Right cardiac atrium (tissue), 5 donors: ENCODE measurements around the gene MED27. TPM values are rescaled to one million over a fixed set of nuclear protein-coding genes. Genes with fewer than 3 reads are reported as not detected.

ENCODE experiments used
- ATAC-seq, 2 donors: fragments of 200-7000 bp; cut with Tn5 transposase; one replicate each; pipeline versions ENCODE4 v1.8.0 to v1.9.1; 2020; ENCODE audit warnings: moderate library complexity in 2 of 2, mild to moderate bottlenecking in 1 of 2
- DNase-seq, 3 donors: peaks; one replicate each; pipeline ENCODE4 v3.0.0-alpha.2; 2020
- H3K27ac ChIP-seq: one replicate; pipeline ENCODE4 v1.5.1; 2013; ENCODE audit warnings: mild to moderate bottlenecking, low read length, control low read depth, moderate library complexity
- H3K27me3 ChIP-seq: one replicate; pipeline ENCODE4 v1.6.1; 2013; ENCODE audit not compliant: control insufficient read depth, insufficient read depth
- H3K4me1 ChIP-seq: one replicate; pipeline ENCODE4 v1.6.1; 2013; ENCODE audit warnings: low read length; ENCODE audit not compliant: control insufficient read depth, insufficient read depth
- H3K4me3 ChIP-seq: one replicate; pipeline ENCODE4 v1.5.1; 2013; ENCODE audit warnings: low read length, control low read depth
- H3K9me3 ChIP-seq: one replicate; pipeline ENCODE4 v1.6.1; 2013; ENCODE audit warnings: low read length; ENCODE audit not compliant: control insufficient read depth
- WGBS: extraction: QIAGEN DNeasy Blood & Tissue Kit; methylation state at CpG from one replicate; pipeline ENCODE4 v1.1.7; 2013; 5-methylcytosine and 5-hydroxymethylcytosine counted together
- intact Hi-C, 4 donors: fragments of 100-400 bp; cut with DNase I; formaldehyde crosslinking; loops; one replicate each; pipeline versions ENCODE4 v1.11.0 to v1.14.0; 2022 to 2023
- polyA plus RNA-seq: library from polyadenylated mRNA; stranded (reverse); fragments of 200-250 nt; gene quantifications from one replicate; pipeline ENCODE4 v1.2.3, GENCODE V29; 2013
- total RNA-seq, 4 donors: library from RNA; stranded (reverse); fragmentation: NEBNext Ultra II Directional; extraction: Animal tissue kit (Norgen Biotek cat#: 25700); gene quantifications; one replicate each; pipeline ENCODE4 v1.2.1, GENCODE V29; 2021
- donor health status: healthy with polysubstance abuse.
- donor health status: DM: no; HTN: yes; CAD: no.
- donor health status: DM: no; HTN: no; CAD: no.
- donor health status: DM: no; HTN: yes; CAD: no; lungs with severe emphysema.
- donor health status: DM: yes; HTN: yes; CAD: no.

MED27 gene
- total and polyA plus RNA-seq, 5 donors, result 19.9 to 22.7 (median 21.2) TPM

GRCh38 chr9:132005899-132006298, 73.8 kb downstream of the MED27 start:
- H3K4me1 ChIP-seq, result no peaks in the 10 kb centered on the region
- H3K9me3 ChIP-seq, result no peaks in the 10 kb centered on the region
- no peak for DNase-seq
- no peak for ATAC-seq
- 64% methylated on average over 6 of the region's 6 CpGs for WGBS
- H3K27ac ChIP-seq, result no peak overlapping the region
- H3K27me3 ChIP-seq, result no peaks in the 10 kb centered on the region
- intact Hi-C loops, result no loop called here
- H3K4me3 ChIP-seq, result no peak overlapping the region

GRCh38 chr9:132004323-132004722, 75.3 kb downstream of the MED27 start:
- 92% methylated on average over 5 of the region's 5 CpGs for WGBS
- no peak for DNase-seq
- Histone ChIP-seq H3K9me3 (no peaks in the 10 kb centered on the region), H3K27ac (no peak overlapping the region), H3K27me3 (no peaks in the 10 kb centered on the region), H3K4me1 (no peaks in the 10 kb centered on the region), H3K4me3 (no peak overlapping the region)
- intact Hi-C loops, result no loop called here
- no peak for ATAC-seq

DNA sequence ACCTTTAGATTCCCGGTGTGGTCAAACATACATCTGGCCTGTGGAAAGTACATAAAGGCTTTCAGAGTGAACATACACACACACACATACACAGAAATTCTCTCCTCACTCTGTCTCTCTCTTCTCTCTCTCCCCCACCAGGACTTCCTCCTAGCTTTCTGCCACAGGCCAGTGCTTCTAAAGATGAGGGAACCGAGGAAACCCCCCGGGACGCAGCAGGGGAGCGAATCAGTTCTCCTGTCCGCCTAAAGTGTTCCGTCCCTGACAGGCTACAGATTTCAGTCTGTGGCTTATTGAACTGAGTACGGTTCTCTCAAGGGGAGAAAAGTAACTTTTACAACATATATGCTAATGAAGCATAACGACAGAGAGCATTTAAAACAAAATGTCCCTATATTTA, 75.8 kb downstream of the MED27 start:
- H3K4me3 ChIP-seq, result no peak overlapping the region
- 83% methylated on average over 9 of the region's 9 CpGs for WGBS
- DNase-seq, result no peak
- no peak overlapping the region for H3K27ac ChIP-seq
- no peaks in the 10 kb centered on the region for H3K9me3 ChIP-seq
- H3K27me3 ChIP-seq, result no peaks in the 10 kb centered on the region
- no peak for ATAC-seq
- H3K4me1 ChIP-seq, result no peaks in the 10 kb centered on the region
- intact Hi-C loops, result no loop called here

DNA sequence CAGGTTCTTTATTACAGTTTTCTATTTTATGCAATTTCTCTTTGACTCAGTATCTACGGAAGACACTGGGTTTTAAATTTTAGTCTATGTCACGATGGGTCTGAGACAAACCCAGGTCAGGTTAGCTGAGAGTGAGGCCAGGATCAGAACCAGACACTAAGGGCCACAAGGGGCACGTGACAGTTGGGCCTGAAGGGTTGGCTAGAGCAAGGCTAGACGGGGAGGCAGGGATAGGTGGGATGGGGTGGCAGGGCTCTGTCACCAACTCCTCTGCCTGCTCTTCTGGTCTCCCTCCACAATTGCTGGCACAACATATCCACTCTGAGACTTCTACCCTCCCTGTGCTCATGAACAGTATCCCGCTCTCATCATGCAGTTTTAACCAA, 76.4 kb downstream of the MED27 start:
- Histone ChIP-seq H3K4me3 (no peak overlapping the region), H3K9me3 (no peaks in the 10 kb centered on the region), H3K27ac (no peak overlapping the region), H3K4me1 (peaks cover under 1% of the 10 kb centered on the region), H3K27me3 (no peaks in the 10 kb centered on the region)
- no peak for ATAC-seq
- WGBS, result 95% methylated on average over 5 of the region's 5 CpGs
- intact Hi-C loops, result no loop called here
- no peak for DNase-seq

GRCh38 chr9:132002643-132003318, 76.9 kb downstream of the MED27 start:
- no peak overlapping the region for H3K4me3 ChIP-seq
- ATAC-seq, result no peak
- no peak for DNase-seq
- no peaks in the 10 kb centered on the region for H3K9me3 ChIP-seq
- no peaks in the 10 kb centered on the region for H3K27me3 ChIP-seq
- intact Hi-C loops, result no loop called here
- H3K4me1 ChIP-seq, result peaks cover 3% of the 10 kb centered on the region
- H3K27ac ChIP-seq, result no peak overlapping the region
- 82% methylated on average over 7 of the region's 7 CpGs for WGBS

DNA sequence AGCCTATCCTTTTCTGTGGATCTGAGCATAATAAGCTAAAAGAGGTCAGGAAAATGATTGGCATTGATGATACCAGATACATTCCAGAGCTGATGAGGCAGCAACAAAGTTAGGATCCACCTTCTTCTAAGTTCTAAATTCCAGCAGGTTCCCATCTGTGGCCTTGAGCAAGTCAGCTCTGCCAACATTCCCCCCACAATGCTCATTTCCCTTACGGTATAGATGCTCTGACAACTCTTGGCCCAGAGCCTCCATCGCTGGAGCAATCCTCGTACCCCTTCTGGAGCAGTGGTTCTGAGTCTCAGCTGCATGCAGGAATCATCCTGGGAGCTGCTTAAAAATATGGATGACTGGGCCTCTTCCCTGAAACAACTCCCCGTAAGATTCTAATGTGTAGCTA, 78.1 kb downstream of the MED27 start:
- no peak for DNase-seq
- Histone ChIP-seq H3K4me1 (peaks cover 11% of the 10 kb centered on the region), H3K4me3 (no peak overlapping the region), H3K9me3 (no peaks in the 10 kb centered on the region), H3K27ac (no peak overlapping the region), H3K27me3 (no peaks in the 10 kb centered on the region)
- ATAC-seq, result no peak
- 93% methylated on average over 4 of the region's 4 CpGs for WGBS
- intact Hi-C loops, result no loop called here

GRCh38 chr9:132000659-132001058, 79.0 kb downstream of the MED27 start:
- Histone ChIP-seq H3K4me3 (no peak overlapping the region), H3K27ac (no peak overlapping the region), H3K4me1 (peaks cover 11% of the 10 kb centered on the region), H3K9me3 (no peaks in the 10 kb centered on the region), H3K27me3 (no peaks in the 10 kb centered on the region)
- ATAC-seq (no peak), DNase-seq (no peak)
- WGBS, result over 99% methylated on average over 3 of the region's 3 CpGs
- intact Hi-C loops, result no loop called here

DNA sequence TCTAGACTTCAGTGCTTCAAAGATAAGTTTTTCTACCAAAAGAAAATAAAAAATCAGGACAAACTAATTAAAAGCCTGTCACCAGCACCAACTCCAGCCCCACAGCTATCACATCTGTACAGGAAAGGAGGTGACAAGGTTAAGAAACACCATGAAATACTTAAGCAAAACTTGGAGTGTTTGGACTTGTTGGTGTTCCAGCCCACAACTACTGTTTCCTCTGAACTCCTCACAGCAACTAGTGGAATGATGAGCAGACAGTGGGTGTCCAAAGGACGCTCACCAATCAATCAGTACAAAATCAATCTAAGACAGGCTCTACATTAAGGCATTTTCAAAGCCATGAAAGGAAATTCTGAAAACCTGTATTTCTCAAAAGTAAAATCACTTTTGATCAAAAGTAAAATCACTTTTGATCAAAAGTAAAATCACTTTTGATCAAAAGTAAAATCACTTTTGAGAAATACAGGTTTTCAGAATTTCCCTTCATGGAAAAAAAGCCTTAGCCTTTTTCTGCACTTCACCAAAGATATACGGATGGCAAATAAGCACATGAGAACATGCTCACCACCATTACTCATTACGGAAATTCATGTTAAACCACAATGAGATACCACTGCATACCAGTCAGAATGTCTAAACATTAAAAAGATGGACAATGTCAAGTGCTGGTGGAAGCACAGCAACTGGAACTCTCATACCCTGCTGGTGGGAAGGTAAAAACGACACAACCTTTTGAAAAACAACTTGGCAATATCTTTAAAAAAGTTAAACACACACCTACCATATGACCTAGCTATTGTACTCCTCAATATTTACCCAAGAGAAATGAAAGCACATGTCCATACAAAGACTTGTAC, 79.7 kb downstream of the MED27 start:
- Histone ChIP-seq H3K27ac (no peak overlapping the region), H3K27me3 (no peaks in the 10 kb centered on the region), H3K4me1 (peaks cover 11% of the 10 kb centered on the region), H3K9me3 (no peaks in the 10 kb centered on the region), H3K4me3 (no peak overlapping the region)
- ATAC-seq (no peak), DNase-seq (no peak)
- WGBS, result 93% methylated on average over 4 of the region's 4 CpGs
- intact Hi-C loops, result no loop called here

DNA sequence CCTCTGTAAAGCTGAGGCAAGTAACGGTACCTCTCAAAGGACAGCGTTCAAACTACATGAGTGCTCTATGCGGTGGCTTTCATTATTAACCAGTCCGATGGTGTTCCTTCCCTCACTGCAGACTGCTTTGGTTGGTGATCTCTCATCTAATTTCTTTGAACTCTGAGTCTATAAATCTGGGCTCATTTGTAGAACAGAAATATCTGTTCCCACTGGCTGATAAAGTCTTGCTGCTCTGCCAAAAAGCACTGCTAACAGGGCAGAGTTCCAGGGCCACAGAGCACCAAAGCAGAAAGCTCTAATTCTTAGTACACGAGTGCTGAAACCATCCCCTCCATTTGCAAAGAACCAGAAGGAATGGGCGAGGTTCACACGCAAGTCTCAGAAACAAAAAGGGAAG, 81.9 kb downstream of the MED27 start:
- DNase-seq, result peak; percentile 53 to 84 (median 73)
- WGBS, result 27% methylated on average over 7 of the region's 7 CpGs
- intact Hi-C loops, result no loop called here

DNA sequence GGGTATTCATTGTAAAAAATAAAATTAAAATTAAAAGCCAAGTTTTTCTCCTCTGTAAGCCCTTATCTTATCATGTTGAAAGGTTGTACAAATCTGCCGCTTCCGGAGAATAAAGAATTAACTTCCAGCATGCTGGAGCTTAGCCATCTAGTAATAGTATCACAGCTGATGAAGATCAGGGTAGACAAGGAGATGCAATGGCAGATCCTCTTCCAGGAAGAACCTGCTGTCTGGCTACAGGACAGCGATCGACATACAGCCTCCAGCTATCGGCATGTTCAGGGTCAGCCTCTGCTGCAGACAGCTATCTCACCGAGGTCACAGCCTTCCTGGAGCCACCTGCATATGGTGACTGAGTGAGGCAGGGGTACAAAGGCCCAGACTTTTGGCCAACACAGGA, 82.6 kb downstream of the MED27 start:
- no peak overlapping the region for H3K4me3 ChIP-seq
- intact Hi-C loops, result no loop called here
- H3K27me3 ChIP-seq, result no peaks in the 10 kb centered on the region
- 52% methylated on average over 6 of the region's 6 CpGs for WGBS
- ATAC-seq, result peak in 1 of 2 donors; percentile 8
- DNase-seq, result peak in 1 of 3 donors; percentile 29
- H3K4me1 ChIP-seq, result peaks cover 11% of the 10 kb centered on the region
- H3K27ac ChIP-seq, result no peak overlapping the region
- no peaks in the 10 kb centered on the region for H3K9me3 ChIP-seq

More for the DNA sequence above, 81.9 kb downstream of the MED27 start:
- Histone ChIP-seq H3K27ac (peak overlapping the region; percentile 10), H3K9me3 (no peaks in the 10 kb centered on the region), H3K4me3 (no peak overlapping the region), H3K27me3 (no peaks in the 10 kb centered on the region), H3K4me1 (peaks cover 11% of the 10 kb centered on the region)
- ATAC-seq, result peak; percentile 79 to 89

- DNase-seq, result no peak
- ATAC-seq, result no peak
- H3K4me1 ChIP-seq, result peaks cover 11% of the 10 kb centered on the region
- no peak overlapping the region for H3K4me3 ChIP-seq
- H3K27ac ChIP-seq, result no peak overlapping the region
- H3K27me3 ChIP-seq, result no peaks in the 10 kb centered on the region
- intact Hi-C loops, result no loop called here
- WGBS, result 95% methylated on average over 2 of the region's 2 CpGs
- no peaks in the 10 kb centered on the region for H3K9me3 ChIP-seq
These were observed 84.3 kb downstream of the MED27 start for GRCh38 chr9:131995382-131995781.
